Neuronal stem cell (in vitro differentiated cells): ENCODE data around the gene PRIMA1.

ENCODE experiments used
- DNase-seq: peaks from one replicate; pipeline ENCODE4 v3.0.0-alpha.2; 2013; ENCODE audit warnings: low spot score
- H2AFZ ChIP-seq: one replicate; pipeline ENCODE4 v1.6.1; 2013; ENCODE audit warnings: mild to moderate bottlenecking, low read length, inconsistent platforms
- H2AK5ac ChIP-seq: 2 replicates; pipeline ENCODE4 v1.6.1; 2013; ENCODE audit warnings: low read depth, mild to moderate bottlenecking, inconsistent platforms, low read length, moderate library complexity, mixed read lengths
- H2BK120ac ChIP-seq: 2 replicates; pipeline ENCODE4 v1.6.1; 2013; ENCODE audit warnings: low read depth, mild to moderate bottlenecking, inconsistent platforms, low read length, moderate library complexity, mixed read lengths
- H2BK12ac ChIP-seq: one replicate; pipeline ENCODE4 v1.6.1; 2013; ENCODE audit warnings: low read length, inconsistent platforms
- H2BK15ac ChIP-seq: 2 replicates; pipeline ENCODE4 v1.6.1; 2013; ENCODE audit warnings: mild to moderate bottlenecking, low read length, inconsistent platforms, mixed read lengths
- H2BK5ac ChIP-seq: one replicate; pipeline ENCODE4 v1.6.1; 2013; ENCODE audit warnings: inconsistent platforms, mild to moderate bottlenecking, low read length, moderate library complexity
- H3K14ac ChIP-seq: one replicate; pipeline ENCODE4 v1.6.1; 2013; ENCODE audit warnings: low read length, inconsistent platforms
- H3K18ac ChIP-seq: 2 replicates; pipeline ENCODE4 v1.6.1; 2013; ENCODE audit warnings: low read length, inconsistent platforms
- H3K23ac ChIP-seq: 2 replicates; pipeline ENCODE4 v1.6.1; 2013; ENCODE audit warnings: low read depth, mild to moderate bottlenecking, mixed read lengths, low read length, inconsistent platforms; ENCODE audit not compliant: poor library complexity
- H3K27ac ChIP-seq: replicated peaks from 3 replicates; pipeline ENCODE4 v1.5.1; 2013; ENCODE audit warnings: low read length, inconsistent platforms
- H3K27me3 ChIP-seq, 3 experiments: 2 replicates each; pipeline ENCODE4 v1.6.1; 2013; ENCODE audit warnings: low read length in 3 of 3, mild to moderate bottlenecking in 2 of 3, inconsistent platforms in 1 of 3, low read depth in 1 of 3, mixed read lengths in 1 of 3, moderate library complexity in 1 of 3; ENCODE audit not compliant: control insufficient read depth in 3 of 3, insufficient read depth in 3 of 3
- H3K36me3 ChIP-seq, 2 donors: replicated peaks in 1 of 2; 2 replicates each; pipeline ENCODE4 v1.6.1; 2013; ENCODE audit warnings: low read length in 2 of 2; ENCODE audit not compliant: control insufficient read depth in 2 of 2, insufficient read depth in 2 of 2
- H3K4ac ChIP-seq: 2 replicates; pipeline ENCODE4 v1.6.1; 2013; ENCODE audit warnings: inconsistent platforms, mild to moderate bottlenecking, low read length, moderate library complexity
- H3K4me1 ChIP-seq, 2 donors: 1 replicate in 1 of 2; 2 replicates in 1 of 2; pipeline ENCODE4 v1.6.1; 2013; ENCODE audit warnings: low read length in 2 of 2, low read depth in 1 of 2; ENCODE audit not compliant: control insufficient read depth in 2 of 2, insufficient read depth in 1 of 2
- H3K4me2 ChIP-seq: one replicate; pipeline ENCODE4 v1.6.1; 2013; ENCODE audit warnings: mild to moderate bottlenecking, low read length, inconsistent platforms; ENCODE audit not compliant: insufficient read depth, poor library complexity, severe bottlenecking
- H3K4me3 ChIP-seq, 2 donors: 2 replicates each; pipeline ENCODE4 v1.5.1; 2013; ENCODE audit warnings: low read length in 2 of 2, mild to moderate bottlenecking in 2 of 2, inconsistent platforms in 1 of 2, moderate library complexity in 1 of 2
- H3K79me1 ChIP-seq: one replicate; pipeline ENCODE4 v1.6.1; 2013; ENCODE audit warnings: low read depth, mild to moderate bottlenecking, inconsistent platforms, low read length, moderate library complexity
- H3K9ac ChIP-seq: one replicate; pipeline ENCODE4 v1.6.1; 2013; ENCODE audit warnings: mild to moderate bottlenecking, low read depth, low read length, inconsistent platforms; ENCODE audit not compliant: poor library complexity
- H3K9me3 ChIP-seq, 2 donors: replicated peaks in 1 of 2; 2 replicates each; pipeline versions ENCODE3 to v1.6.1; 2013; ENCODE audit warnings: low read length in 2 of 2, mild to moderate bottlenecking in 2 of 2, inconsistent platforms in 1 of 2, low read depth in 1 of 2, mixed read lengths in 1 of 2, moderate library complexity in 1 of 2; ENCODE audit not compliant: control insufficient read depth in 2 of 2, insufficient read depth in 1 of 2
- H4K8ac ChIP-seq: one replicate; pipeline ENCODE4 v1.6.1; 2013; ENCODE audit warnings: low read depth, mild to moderate bottlenecking, inconsistent platforms, low read length, moderate library complexity
- H4K91ac ChIP-seq: one replicate; pipeline ENCODE4 v1.6.1; 2013; ENCODE audit warnings: low read length, low read depth, mild to moderate bottlenecking, inconsistent platforms; ENCODE audit not compliant: poor library complexity
- WGBS, 2 donors: extraction: QIAGEN DNeasy Blood & Tissue Kit; methylation state at CpG; one replicate each; pipeline ENCODE4 v1.1.7; 2013; ENCODE audit warnings: missing lambda C conversion rate in 2 of 2, mixed read lengths in 1 of 2; ENCODE audit not compliant: insufficient read length in 2 of 2, insufficient replicate concordance in 1 of 2; ENCODE audit errors: extremely low coverage in 2 of 2; 5-methylcytosine and 5-hydroxymethylcytosine counted together

Gene PRIMA1

DNA sequence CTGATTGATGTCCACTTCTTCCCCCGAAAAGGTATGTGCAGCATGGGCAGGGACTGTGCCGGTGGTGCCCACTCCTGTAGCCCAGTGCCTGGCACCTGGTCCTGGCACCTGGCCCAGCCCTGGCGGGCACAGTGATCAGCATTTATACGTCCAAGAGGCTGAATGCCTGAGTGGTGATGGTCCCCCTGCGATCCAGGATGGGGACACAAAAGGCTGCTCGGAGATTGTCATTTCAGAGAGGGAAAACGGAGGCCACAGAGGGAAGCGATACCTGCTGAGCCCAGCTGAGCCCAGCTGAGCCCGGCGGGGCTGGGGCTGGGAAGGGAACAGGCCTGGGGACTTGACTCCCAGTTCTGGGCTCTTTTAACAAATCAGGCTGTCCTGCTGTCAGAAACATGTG lies 55.8 kb downstream of the PRIMA1 start:
- H3K4me3 ChIP-seq, result no peak overlapping the region

DNA sequence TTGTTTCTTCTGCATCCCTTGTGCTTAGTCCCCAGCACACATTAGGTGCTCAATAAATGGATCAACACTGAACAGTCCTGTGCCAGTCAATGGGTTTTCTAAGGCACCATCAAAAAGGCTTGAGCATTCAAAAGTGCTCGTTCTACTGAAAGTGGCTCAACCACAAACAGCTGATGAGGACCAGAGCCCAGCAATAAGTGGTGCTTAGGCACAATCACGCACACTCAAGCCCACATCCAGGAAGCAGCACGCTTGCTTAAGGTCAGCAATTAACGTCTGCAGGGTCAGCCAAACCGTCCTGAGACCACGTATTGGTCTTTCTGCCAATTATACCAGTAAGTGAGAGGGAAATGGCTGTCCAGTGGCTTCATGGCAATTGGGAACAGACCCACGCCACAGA lies 56.5 kb downstream of the PRIMA1 start:
- Histone ChIP-seq H3K14ac (no peak overlapping the region), H3K18ac (peak overlapping the region; percentile 21), H3K4me3 (no peak overlapping the region), H3K4me1 (peaks cover 0 to 2% of the 10 kb centered on the region in 2 donors), H4K91ac (no peak overlapping the region), H2AFZ (no peak overlapping the region), H3K9me3 (no peaks in the 10 kb centered on the region), H2BK15ac (no peak overlapping the region), H4K8ac (no peak overlapping the region), H2BK12ac (no peak overlapping the region), H2AK5ac (peak overlapping the region; percentile 85), H3K79me1 (no peaks in the 10 kb centered on the region), H3K23ac (no peak overlapping the region), H2BK120ac (no peak overlapping the region), H3K36me3 (no peaks in the 10 kb centered on the region), H3K27ac (no peak overlapping the region), H3K9ac (no peak overlapping the region), H3K4ac (no peak overlapping the region), H2BK5ac (no peak overlapping the region), H3K27me3 (no peaks in the 10 kb centered on the region), H3K4me2 (no peak overlapping the region)
- DNase-seq, result no peak
- no CpG with 5 or more reads among the region's 7 CpGs for WGBS, 2 donors

More for the DNA sequence above, 55.8 kb downstream of the PRIMA1 start:
- no peak overlapping the region for H3K9ac ChIP-seq
- no peak overlapping the region for H2BK120ac ChIP-seq
- no peak overlapping the region for H2AFZ ChIP-seq
- no peak overlapping the region for H2BK12ac ChIP-seq
- H4K8ac ChIP-seq, result no peak overlapping the region
- peaks cover 1% of the 10 kb centered on the region for H3K79me1 ChIP-seq
- no peak overlapping the region for H3K4me2 ChIP-seq
- no peak overlapping the region for H2BK5ac ChIP-seq
- no peak overlapping the region for H2BK15ac ChIP-seq
- no peak overlapping the region for H3K27ac ChIP-seq
- H3K36me3 ChIP-seq, result no peaks in the 10 kb centered on the region
- no peaks in the 10 kb centered on the region for H3K27me3 ChIP-seq
- no peak overlapping the region for H4K91ac ChIP-seq
- peak overlapping the region; percentile 34 for H3K23ac ChIP-seq
- WGBS, 2 donors, result no CpG with 5 or more reads among the region's 10 CpGs
- H3K4me1 ChIP-seq, result peaks cover 0 to under 1% of the 10 kb centered on the region in 2 donors
- no peak overlapping the region for H3K14ac ChIP-seq
- H2AK5ac ChIP-seq, result peak overlapping the region; percentile 85
- peak overlapping the region; percentile 86 for H3K18ac ChIP-seq
- DNase-seq, result no peak
- no peaks in the 10 kb centered on the region for H3K9me3 ChIP-seq
- no peak overlapping the region for H3K4ac ChIP-seq

GRCh38 chr14:93729993-93730392 lies 58.3 kb downstream of the PRIMA1 start:
- Histone ChIP-seq H4K91ac (no peak overlapping the region), H3K9ac (no peak overlapping the region), H2BK12ac (no peak overlapping the region), H3K14ac (no peak overlapping the region), H3K27me3 (no peaks in the 10 kb centered on the region), H2AK5ac (no peak overlapping the region), H3K79me1 (no peaks in the 10 kb centered on the region), H2BK15ac (no peak overlapping the region), H2BK5ac (no peak overlapping the region), H3K4me2 (no peak overlapping the region), H3K36me3 (no peaks in the 10 kb centered on the region), H3K4me3 (no peak overlapping the region), H3K23ac (no peak overlapping the region), H3K9me3 (no peaks in the 10 kb centered on the region), H2BK120ac (no peak overlapping the region), H2AFZ (no peak overlapping the region), H3K18ac (no peak overlapping the region), H3K27ac (no peak overlapping the region), H3K4ac (no peak overlapping the region), H3K4me1 (peaks cover 0 to 2% of the 10 kb centered on the region in 2 donors), H4K8ac (no peak overlapping the region)
- no CpG with 5 or more reads among the region's 10 CpGs for WGBS, 2 donors
- no peak for DNase-seq

GRCh38 chr14:93728651-93729016 lies 59.7 kb downstream of the PRIMA1 start:
- no peak for DNase-seq
- H2AFZ ChIP-seq, result no peak overlapping the region
- H3K79me1 ChIP-seq, result no peaks in the 10 kb centered on the region
- H3K27me3 ChIP-seq, result no peaks in the 10 kb centered on the region
- H3K14ac ChIP-seq, result peak overlapping the region; percentile 50
- H3K4me2 ChIP-seq, result no peak overlapping the region
- no CpG with 5 or more reads among the region's 8 CpGs for WGBS, 2 donors
- H2AK5ac ChIP-seq, result peak overlapping the region; percentile 25
- H2BK12ac ChIP-seq, result no peak overlapping the region
- peak overlapping the region; percentile 46 for H3K4ac ChIP-seq
- H2BK120ac ChIP-seq, result no peak overlapping the region
- H4K8ac ChIP-seq, result no peak overlapping the region
- peak overlapping the region; percentile 75 for H4K91ac ChIP-seq
- H3K4me1 ChIP-seq, result peaks cover 0 to 2% of the 10 kb centered on the region in 2 donors
- H3K18ac ChIP-seq, result no peak overlapping the region
- H3K36me3 ChIP-seq, result no peaks in the 10 kb centered on the region
- no peaks in the 10 kb centered on the region for H3K9me3 ChIP-seq
- H3K9ac ChIP-seq, result no peak overlapping the region
- H3K23ac ChIP-seq, result no peak overlapping the region
- peak overlapping the region in 1 of 2 donors; percentile 7 for H3K4me3 ChIP-seq
- H3K27ac ChIP-seq, result no peak overlapping the region
- H2BK5ac ChIP-seq, result no peak overlapping the region
- no peak overlapping the region for H2BK15ac ChIP-seq
